Measurements from ENCODE around the gene TPST2. TPM values are rescaled to one million over a fixed set of nuclear protein-coding genes. Genes with fewer than 3 reads are reported as not detected.

The TPST2 gene
- total RNA-seq, 4 donors from 2014 or later = 26.8 to 47.9 (median 38.5) TPM

GRCh38 chr22:26481112-26481693 lies 108.7 kb downstream of the TPST2 start:
- TF ChIP-seq POLR2A (IDR thresholded peaks at IDR 0.05) = no peak
- TF ChIP-seq, protein P1, sequence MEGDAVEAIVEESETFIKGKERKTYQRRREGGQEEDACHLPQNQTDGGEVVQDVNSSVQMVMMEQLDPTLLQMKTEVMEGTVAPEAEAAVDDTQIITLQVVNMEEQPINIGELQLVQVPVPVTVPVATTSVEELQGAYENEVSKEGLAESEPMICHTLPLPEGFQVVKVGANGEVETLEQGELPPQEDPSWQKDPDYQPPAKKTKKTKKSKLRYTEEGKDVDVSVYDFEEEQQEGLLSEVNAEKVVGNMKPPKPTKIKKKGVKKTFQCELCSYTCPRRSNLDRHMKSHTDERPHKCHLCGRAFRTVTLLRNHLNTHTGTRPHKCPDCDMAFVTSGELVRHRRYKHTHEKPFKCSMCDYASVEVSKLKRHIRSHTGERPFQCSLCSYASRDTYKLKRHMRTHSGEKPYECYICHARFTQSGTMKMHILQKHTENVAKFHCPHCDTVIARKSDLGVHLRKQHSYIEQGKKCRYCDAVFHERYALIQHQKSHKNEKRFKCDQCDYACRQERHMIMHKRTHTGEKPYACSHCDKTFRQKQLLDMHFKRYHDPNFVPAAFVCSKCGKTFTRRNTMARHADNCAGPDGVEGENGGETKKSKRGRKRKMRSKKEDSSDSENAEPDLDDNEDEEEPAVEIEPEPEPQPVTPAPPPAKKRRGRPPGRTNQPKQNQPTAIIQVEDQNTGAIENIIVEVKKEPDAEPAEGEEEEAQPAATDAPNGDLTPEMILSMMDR (IDR thresholded peaks at IDR 0.05) = no peak

DNA sequence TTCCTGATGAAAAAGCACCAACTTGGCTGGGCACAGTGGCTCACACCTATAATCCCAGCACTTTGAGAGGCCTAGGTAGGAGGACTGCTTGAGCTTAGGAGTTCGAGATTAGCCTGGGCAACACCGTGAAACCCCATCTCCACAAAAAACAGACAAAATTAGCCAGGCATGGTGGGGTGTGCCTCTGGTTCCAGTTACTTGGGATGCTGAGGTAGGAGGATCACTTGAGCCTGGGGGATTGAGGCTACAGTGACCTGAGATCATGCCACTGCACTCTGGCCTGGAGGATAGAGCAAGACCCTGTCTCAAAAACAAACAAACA lies 109.4 kb downstream of the TPST2 start:
- Histone ChIP-seq H3K27ac (peak overlapping the region in 2 of 4 donors; percentile 19 to 39), H3K9me3 (no peaks in the 10 kb centered on the region), H3K27me3 (no peaks in the 10 kb centered on the region), H3K4me3 (no peak overlapping the region), H3K4me1 (peaks cover 0 to 56% (median 21%) of the 10 kb centered on the region in 4 donors), H3K36me3 (peaks cover 0 to 24% (median 0%) of the 10 kb centered on the region in 3 donors)
- no peak for DNase-seq
- TF ChIP-seq, protein P1 (IDR thresholded peaks at IDR 0.05) = no peak
- TF ChIP-seq POLR2A (IDR thresholded peaks at IDR 0.05) = no peak

More at GRCh38 chr22:26481112-26481693, 108.7 kb downstream of the TPST2 start:
- no peaks in the 10 kb centered on the region for H3K27me3 ChIP-seq
- no peaks in the 10 kb centered on the region for H3K9me3 ChIP-seq
- H3K36me3 ChIP-seq = peaks cover 0 to 19% (median 0%) of the 10 kb centered on the region in 3 donors
- no peak for DNase-seq
- H3K4me3 ChIP-seq = no peak overlapping the region
- peak overlapping the region in 1 of 4 donors; percentile 27 for H3K27ac ChIP-seq
- peaks cover 0 to 56% (median 21%) of the 10 kb centered on the region in 4 donors for H3K4me1 ChIP-seq

GRCh38 chr22:26479792-26480610 lies 109.9 kb downstream of the TPST2 start:
- Histone ChIP-seq H3K36me3 (peaks cover 0 to 30% (median 0%) of the 10 kb centered on the region in 3 donors), H3K27ac (peak overlapping the region; percentile 2 to 52 (median 20)), H3K4me1 (peaks cover 0 to 52% (median 20%) of the 10 kb centered on the region in 4 donors), H3K9me3 (no peaks in the 10 kb centered on the region), H3K4me3 (peak overlapping the region; percentile 5 to 29 (median 26)), H3K27me3 (no peaks in the 10 kb centered on the region)
- no peak for DNase-seq
- no peak for TF ChIP-seq POLR2A (IDR thresholded peaks at IDR 0.05)
- TF ChIP-seq, protein P1 (IDR thresholded peaks at IDR 0.05) = no peak

DNA sequence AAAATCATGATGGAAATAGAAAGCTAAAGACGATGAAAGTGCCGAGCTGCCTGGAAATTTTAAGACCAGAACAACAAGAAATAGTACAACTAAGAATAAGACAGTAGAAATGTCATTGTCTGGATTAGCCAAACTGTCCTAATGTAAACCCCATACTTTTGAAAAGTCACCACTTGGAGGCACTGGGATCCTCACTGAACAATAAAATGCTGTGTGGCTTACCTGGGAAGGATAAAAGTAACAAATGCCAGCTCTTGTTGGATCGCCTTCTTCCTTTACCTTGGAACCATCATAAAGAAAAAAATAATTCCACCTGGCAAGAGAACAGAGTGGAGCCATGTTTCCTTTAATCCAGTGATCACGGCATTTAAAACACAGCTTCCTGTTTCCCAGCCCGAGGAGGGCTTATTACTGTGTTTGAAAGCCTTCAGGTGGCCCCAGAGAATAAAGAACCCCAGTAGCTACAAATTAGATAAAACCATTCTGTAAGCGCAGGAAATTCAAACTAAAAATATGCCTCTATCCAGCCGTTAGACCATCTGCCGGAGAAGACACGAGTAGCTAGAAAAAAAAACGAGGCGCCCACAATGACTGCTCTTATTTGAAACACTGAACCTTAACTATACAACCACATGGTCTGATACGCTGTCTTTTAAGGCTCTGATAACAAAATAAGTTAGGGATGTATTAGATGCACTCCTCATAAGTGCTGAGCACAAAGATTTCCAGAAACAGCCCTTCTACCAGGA lies 110.7 kb downstream of the TPST2 start:
- H3K4me3 ChIP-seq = peak overlapping the region; percentile 5 to 29 (median 26)
- H3K27ac ChIP-seq = peak overlapping the region; percentile 2 to 52 (median 20)
- TF ChIP-seq, protein P1 (IDR thresholded peaks at IDR 0.05) = peak in 2 of 6 experiments; percentile 6 to 12
- no peak for TF ChIP-seq POLR2A (IDR thresholded peaks at IDR 0.05)
- H3K9me3 ChIP-seq = no peaks in the 10 kb centered on the region
- no peak for DNase-seq
- H3K27me3 ChIP-seq = no peaks in the 10 kb centered on the region
- peaks cover 0 to 45% (median 16%) of the 10 kb centered on the region in 4 donors for H3K4me1 ChIP-seq
- peaks cover 0 to 34% (median 0%) of the 10 kb centered on the region in 3 donors for H3K36me3 ChIP-seq

GRCh38 chr22:26477341-26477731 lies 112.6 kb downstream of the TPST2 start:
- H3K4me1 ChIP-seq = peaks cover 0 to 34% (median 9%) of the 10 kb centered on the region in 4 donors
- H3K27ac ChIP-seq = no peak overlapping the region
- TF ChIP-seq, protein P1 (IDR thresholded peaks at IDR 0.05) = no peak
- TF ChIP-seq POLR2A (IDR thresholded peaks at IDR 0.05) = no peak
- no peak for DNase-seq
- no peaks in the 10 kb centered on the region for H3K27me3 ChIP-seq
- no peak overlapping the region for H3K4me3 ChIP-seq
- H3K9me3 ChIP-seq = no peaks in the 10 kb centered on the region
- peaks cover 0 to 53% (median 3%) of the 10 kb centered on the region in 3 donors for H3K36me3 ChIP-seq

Measured in Peyer's patch (tissue), 4 donors.